ENCODE measurements around the gene MCCC2. TPM values are rescaled to one million over a fixed set of nuclear protein-coding genes. Genes with fewer than 3 reads are reported as not detected.
"Not testable (repeated sequence)": the region's sequence is repeated elsewhere in the genome, so short reads cannot be mapped to it uniquely, and the experiment has no call there.

MCCC2 gene
- total RNA-seq, 1 donor from 2014 or later, result 31.7 TPM

- peaks cover 22% of the 10 kb centered on the region for H3K36me3 Mint-ChIP-seq (ENCODE audit: low read depth, unreplicated experiment)
- H3K4me1 Mint-ChIP-seq (ENCODE audit: low read depth, unreplicated experiment), result no peaks in the 10 kb centered on the region
Measured at GRCh38 chr5:71640408-71640807, 53.3 kb downstream of the MCCC2 start.

GRCh38 chr5:71645030-71645429 is 57.9 kb downstream of the MCCC2 start:
- no peak overlapping the region for H3K9ac ChIP-seq (ENCODE audit: low read length)
- H3K27ac ChIP-seq (ENCODE audit: low read depth, low read length), result no peak overlapping the region
- no peaks in the 10 kb centered on the region for H3K9me3 ChIP-seq (ENCODE audit: insufficient read depth, low read depth, low read length)
- TF ChIP-seq EZH2 (IDR thresholded peaks at IDR 0.05; ENCODE audit: insufficient read depth, low read length) (no peak), CTCF (IDR thresholded peaks at IDR 0.05; ENCODE audit: insufficient read depth, low read depth, low read length) (no peak)
- Mint-ChIP-seq H3K36me3 (ENCODE audit: low read depth, unreplicated experiment) (peaks cover 12% of the 10 kb centered on the region), H3K4me1 (ENCODE audit: low read depth, unreplicated experiment) (no peaks in the 10 kb centered on the region), H3K9me3 (ENCODE audit: unreplicated experiment) (no peaks in the 10 kb centered on the region), H3K27ac (ENCODE audit: unreplicated experiment) (no peak overlapping the region), H3K27me3 (ENCODE audit: low read depth, unreplicated experiment) (no peaks in the 10 kb centered on the region), H3K4me3 (ENCODE audit: unreplicated experiment) (no peak overlapping the region)
- peaks cover 17% of the 10 kb centered on the region for H3K36me3 ChIP-seq (ENCODE audit: insufficient read depth, low read length)
- no peaks in the 10 kb centered on the region for H3K79me2 ChIP-seq (ENCODE audit: insufficient read depth, low read length)
- H3K27me3 ChIP-seq (ENCODE audit: insufficient read depth, low read length), result no peaks in the 10 kb centered on the region
- H3K4me3 ChIP-seq (ENCODE audit: insufficient read depth, low read depth, low read length), result no peak overlapping the region
- no peaks in the 10 kb centered on the region for H4K20me1 ChIP-seq (ENCODE audit: insufficient read depth, low read length)
- H3K4me1 ChIP-seq (ENCODE audit: insufficient read depth, low read length), result no peaks in the 10 kb centered on the region
- no peak overlapping the region for H2AFZ ChIP-seq (ENCODE audit: low read depth, low read length)
- H3K4me2 ChIP-seq (ENCODE audit: low read length), result no peak overlapping the region
- no peak for FAIRE-seq
- no peak for DNase-seq (ENCODE audit: low read depth)

More at GRCh38 chr5:71640408-71640807, 53.3 kb downstream of the MCCC2 start:
- Mint-ChIP-seq H3K9me3 (ENCODE audit: unreplicated experiment) (peaks cover 4% of the 10 kb centered on the region), H3K27me3 (ENCODE audit: low read depth, unreplicated experiment) (no peaks in the 10 kb centered on the region), H3K27ac (ENCODE audit: unreplicated experiment) (no peak overlapping the region), H3K4me3 (ENCODE audit: unreplicated experiment) (no peak overlapping the region)
- no peaks in the 10 kb centered on the region for H3K9me3 ChIP-seq (ENCODE audit: insufficient read depth, low read depth, low read length)
- no peak overlapping the region for H3K27ac ChIP-seq (ENCODE audit: low read depth, low read length)
- DNase-seq (ENCODE audit: low read depth) (no peak), FAIRE-seq (no peak)
- no peaks in the 10 kb centered on the region for H4K20me1 ChIP-seq (ENCODE audit: insufficient read depth, low read length)
- no peak overlapping the region for H3K4me3 ChIP-seq (ENCODE audit: insufficient read depth, low read depth, low read length)
- no peak overlapping the region for H2AFZ ChIP-seq (ENCODE audit: low read depth, low read length)
- peaks cover 2% of the 10 kb centered on the region for H3K36me3 ChIP-seq (ENCODE audit: insufficient read depth, low read length)
- no peak for TF ChIP-seq CTCF (IDR thresholded peaks at IDR 0.05; ENCODE audit: insufficient read depth, low read depth, low read length)
- no peak for TF ChIP-seq EZH2 (IDR thresholded peaks at IDR 0.05; ENCODE audit: insufficient read depth, low read length)
- H3K9ac ChIP-seq (ENCODE audit: low read length), result no peak overlapping the region
- no peaks in the 10 kb centered on the region for H3K79me2 ChIP-seq (ENCODE audit: insufficient read depth, low read length)
- H3K4me2 ChIP-seq (ENCODE audit: low read length), result no peak overlapping the region
- no peaks in the 10 kb centered on the region for H3K27me3 ChIP-seq (ENCODE audit: insufficient read depth, low read length)
- no peaks in the 10 kb centered on the region for H3K4me1 ChIP-seq (ENCODE audit: insufficient read depth, low read length)

GRCh38 chr5:71650940-71651339 is 63.8 kb downstream of the MCCC2 start:
- not testable (repeated sequence) for H3K79me2 ChIP-seq (ENCODE audit: insufficient read depth, low read length); H3K9me3 ChIP-seq (ENCODE audit: insufficient read depth, low read depth, low read length); H3K4me1 ChIP-seq (ENCODE audit: insufficient read depth, low read length); H3K4me2 ChIP-seq (ENCODE audit: low read length); H3K9me3 Mint-ChIP-seq (ENCODE audit: unreplicated experiment); H3K4me1 Mint-ChIP-seq (ENCODE audit: low read depth, unreplicated experiment); H4K20me1 ChIP-seq (ENCODE audit: insufficient read depth, low read length); FAIRE-seq; DNase-seq (ENCODE audit: low read depth); H3K27ac ChIP-seq (ENCODE audit: low read depth, low read length); H3K27me3 ChIP-seq (ENCODE audit: insufficient read depth, low read length); H3K4me3 ChIP-seq (ENCODE audit: insufficient read depth, low read depth, low read length); H3K9ac ChIP-seq (ENCODE audit: low read length); H3K4me3 Mint-ChIP-seq (ENCODE audit: unreplicated experiment); H3K27me3 Mint-ChIP-seq (ENCODE audit: low read depth, unreplicated experiment); H2AFZ ChIP-seq (ENCODE audit: low read depth, low read length); H3K27ac Mint-ChIP-seq (ENCODE audit: unreplicated experiment)
- peaks cover 17% of the 10 kb centered on the region for H3K36me3 ChIP-seq (ENCODE audit: insufficient read depth, low read length)
- peaks cover 16% of the 10 kb centered on the region for H3K36me3 Mint-ChIP-seq (ENCODE audit: low read depth, unreplicated experiment)

All from astrocyte (in vitro differentiated cells and primary cell).